GM12878 (cell line): ENCODE measurements around the gene MRPS9. TPM values are rescaled to one million over a fixed set of nuclear protein-coding genes. Genes with fewer than 3 reads are reported as not detected.

ENCODE experiments used
- ATAC-seq: fragments of 200-7000 bp; cut with Tn5 transposase; 3 replicates; pipeline ENCODE4 v1.9.1; 2020; ENCODE audit warnings: mild to moderate bottlenecking, moderate library complexity
- BruUV-seq: library from RNA; stranded (reverse); fragments of 400-500 nt; replicated peaks from 2 replicates; lab custom pipeline; 2021; lab: Mats Ljungman, UMichigan
- CTCF ChIA-PET: fragments of 300-600 bp; sonication (Branson Sonifier 250); formaldehyde crosslinking; extraction: SDS; loops from one replicate; lab custom pipeline; 2021; ENCODE audit warnings: inconsistent platforms; lab: Yijun Ruan, JAX
- POLR2A ChIA-PET: fragments of 350-600 bp; formaldehyde crosslinking; extraction: SDS; loops from one replicate; lab custom pipeline; 2021; ENCODE audit warnings: inconsistent platforms; lab: Charles Lee
- RAD21 ChIA-PET: fragments of 300-600 bp; sonication (Branson Sonifier 250); formaldehyde crosslinking; loops from one replicate; lab custom pipeline; 2023; ENCODE audit warnings: antibody characterized with exemption; ENCODE audit not compliant: unreplicated experiment; lab: Charles Lee
- SMC1A ChIA-PET: fragments of 300-600 bp; sonication (Branson Sonifier 250); formaldehyde crosslinking; loops from one replicate; lab custom pipeline; 2023; ENCODE audit not compliant: unreplicated experiment, uncharacterized antibody; lab: Charles Lee
- DNase-seq: peaks from one replicate; pipeline ENCODE4 v3.0.0-alpha.2; 2011; ENCODE audit warnings: low read depth, low spot score
- FAIRE-seq: peaks from 3 replicates; lab custom pipeline; 2011; peaks lifted over from hg19 to GRCh38; lab: Jason Lieb, UNC
- H2AFZ ChIP-seq: 2 replicates; pipeline ENCODE4 v1.6.0; 2011; ENCODE audit warnings: low read depth, low read length, control low read depth; ENCODE audit not compliant: control insufficient read depth
- H3K27ac ChIP-seq: 2 replicates; pipeline ENCODE4 v1.5.1; 2011; ENCODE audit warnings: control low read depth; ENCODE audit not compliant: control insufficient read depth, insufficient read depth
- H3K27me3 ChIP-seq, 2 experiments: replicated peaks in 1 of 2; 2 replicates each; pipeline versions ENCODE4 v1.6.0 to v1.6.1; 2011; ENCODE audit warnings: low read length in 1 of 2; ENCODE audit not compliant: control insufficient read depth in 2 of 2, insufficient read depth in 2 of 2
- H3K36me3 ChIP-seq, 2 experiments: 2 replicates each; pipeline ENCODE4 v1.5.1; 2011; ENCODE audit warnings: low read length in 1 of 2; ENCODE audit not compliant: control insufficient read depth in 2 of 2, insufficient read depth in 2 of 2
- H3K4me1 ChIP-seq: 2 replicates; pipeline ENCODE4 v1.6.1; 2011; ENCODE audit warnings: mild to moderate bottlenecking, low read length, moderate library complexity, mixed read lengths; ENCODE audit not compliant: control insufficient read depth, insufficient read depth
- H3K4me2 ChIP-seq: 2 replicates; pipeline ENCODE4 v1.6.0; 2011; ENCODE audit warnings: control low read depth; ENCODE audit not compliant: control insufficient read depth, insufficient read depth
- H3K4me3 ChIP-seq: fragments of 200-600 bp; sonication (generic); 2 replicates; pipeline ENCODE4 v1.5.1; 2016
- H3K79me2 ChIP-seq: 2 replicates; pipeline ENCODE4 v1.6.0; 2011; ENCODE audit warnings: low read length; ENCODE audit not compliant: control insufficient read depth, insufficient read depth
- H3K9ac ChIP-seq: 2 replicates; pipeline ENCODE4 v1.8.0; 2011; ENCODE audit warnings: low read length, control low read depth, mixed read lengths; ENCODE audit not compliant: control insufficient read depth, insufficient read depth
- H3K9me3 ChIP-seq: replicated peaks from 3 replicates; pipeline ENCODE4 v1.5.1; 2011; ENCODE audit warnings: mild to moderate bottlenecking, low read length; ENCODE audit not compliant: control insufficient read depth, insufficient read depth
- H4K20me1 ChIP-seq: 2 replicates; pipeline ENCODE4 v1.6.0; 2011; ENCODE audit not compliant: control insufficient read depth, insufficient read depth
- CREM ChIP-seq: IDR thresholded peaks from 2 replicates; pipeline ENCODE4 v1.6.1; 2014; ENCODE audit warnings: antibody characterized with exemption, low read depth
- SMAD5 ChIP-seq: IDR thresholded peaks from 2 replicates; pipeline ENCODE4 v1.6.1; 2016; ENCODE audit warnings: antibody characterized with exemption, low read depth
- ZBED1 ChIP-seq: IDR thresholded peaks from 2 replicates; pipeline ENCODE4 v1.6.1; 2016; ENCODE audit warnings: borderline replicate concordance
- ZBTB4 ChIP-seq: fragments of 450-650 bp; formaldehyde crosslinking; IDR thresholded peaks from 2 replicates; pipeline ENCODE4 v1.4.0; 2022; ENCODE audit warnings: mild to moderate bottlenecking, moderate library complexity
- WGBS: methylation state at CpG from one replicate; pipeline ENCODE4 v1.1.6; 2016; ENCODE audit warnings: low lambda C conversion rate; ENCODE audit not compliant: insufficient replicate concordance, insufficient coverage; ENCODE audit errors: missing lambda C conversion rate; 5-methylcytosine and 5-hydroxymethylcytosine counted together
- in situ Hi-C: fragments of 300-500 bp; cut with MboI; formaldehyde crosslinking; loops from 9 replicates; pipeline ENCODE4 v1.14.3; 2018; ENCODE audit warnings: mixed read lengths
- intact Hi-C: fragments of 100-400 bp; cut with micrococcal nuclease; formaldehyde crosslinking; loops from one replicate; pipeline ENCODE4 v1.14.2; 2022; ENCODE audit not compliant: unreplicated experiment
- polyA plus RNA-seq, 11 experiments: library from polyadenylated mRNA; depleted of rRNA in 4 of 11; unstranded in 6 of 11; stranded (reverse) in 5 of 11; fragments of >200 nt; fragmentation: Nextera tagmentation in 4 of 11; fragmentation: Illumina TruSeq in 1 of 11; extraction: Ambion mirVana in 4 of 11; extraction: Trizol in 1 of 11; gene quantifications; 1 replicate in 1 of 11; 2 replicates in 10 of 11; pipeline versions ENCODE4 v1.2.1 to v1.2.3, GENCODE V29; 2011 to 2016; ENCODE audit warnings: inconsistent platforms in 2 of 11, missing spikeins in 2 of 11, low read depth in 1 of 11
- total RNA-seq, 4 experiments: library from RNA; depleted of rRNA in 3 of 4; stranded (reverse); fragments of >200 nt in 3 of 4; fragmentation: Illumina TruSeq in 1 of 4; extraction: Trizol in 1 of 4; gene quantifications; 2 replicates each; pipeline versions ENCODE4 v1.2.1 to v1.2.3, GENCODE V29; 2013 to 2021

Gene MRPS9
- total and polyA plus RNA-seq, 10 of the 15 experiments (the other 5 are each of a cell fraction or from before 2014, with no cell fraction given): 39.1 to 111 (median 63.4) TPM

GRCh38 chr2:105102001-105102400, 64.1 kb downstream of the MRPS9 start:
- H3K9ac ChIP-seq: no peak overlapping the region
- in situ Hi-C loops: no loop called here
- TF ChIP-seq ZBTB4 (CRISPR knock-in tag) (no peak), SMAD5 (no peak), ZBED1 (no peak), CREM (no peak)
- TF ChIP-seq, all 136 proteins: peak for 0
- no peak overlapping the region for H3K4me3 ChIP-seq
- SMC1A ChIA-PET: no interaction called here
- CTCF ChIA-PET: interaction anchor here (0.7 to 1.1 kb wide), 2 partner anchors 134 to 177 kb away, joined by 3 read pairs; no protein-coding TSS in a partner anchor
- RAD21 ChIA-PET: no interaction called here
- POLR2A ChIA-PET: no interaction called here
- no peaks in the 10 kb centered on the region for H4K20me1 ChIP-seq
- 94% methylated on average over 12 of the region's 12 CpGs for WGBS
- H3K79me2 ChIP-seq: no peaks in the 10 kb centered on the region
- no peaks in the 10 kb centered on the region for H3K9me3 ChIP-seq
- ATAC-seq (no peak), DNase-seq (no peak), FAIRE-seq (no peak)
- H3K4me1 ChIP-seq: no peaks in the 10 kb centered on the region
- H3K27ac ChIP-seq: no peak overlapping the region
- no peak overlapping the region for H3K4me2 ChIP-seq
- H3K36me3 ChIP-seq: peaks cover 4 to 10% of the 10 kb centered on the region in 2 experiments; a peak in 3 of 4 replicates
- no peaks in the 10 kb centered on the region for H3K27me3 ChIP-seq
- H2AFZ ChIP-seq: no peak overlapping the region
- intact Hi-C loops: no loop called here
- no TSS peak for BruUV-seq
